ENCODE data around the gene FHIT. TPM values are rescaled to one million over a fixed set of nuclear protein-coding genes. Genes with fewer than 3 reads are reported as not detected.

FHIT gene
- polyA plus RNA-seq, 1 experiment = 0.11 TPM

GRCh38 chr3:60363817-60364216, 887.4 kb downstream of the FHIT start:
- ChIA-PET POLR2A (no interaction called here), CTCF (no interaction called here)
- no peak for TF ChIP-seq CTCF (IDR thresholded peaks at IDR 0.05; ENCODE audit: insufficient read depth, low read depth, low read length)
- no peak for DNase-seq (ENCODE audit: low read depth)
- Histone ChIP-seq H3K36me3 (ENCODE audit: control insufficient read depth, insufficient read depth, low read length) (no peaks in the 10 kb centered on the region), H3K27me3 (ENCODE audit: control insufficient read depth, insufficient read depth, low read length) (no peaks in the 10 kb centered on the region), H3K4me3 (ENCODE audit: low read depth, low read length) (no peak overlapping the region)

GRCh38 chr3:60355825-60356224, 895.4 kb downstream of the FHIT start:
- no peak overlapping the region for H3K4me3 ChIP-seq (ENCODE audit: low read depth, low read length)
- no peaks in the 10 kb centered on the region for H3K27me3 ChIP-seq (ENCODE audit: control insufficient read depth, insufficient read depth, low read length)
- ChIA-PET CTCF (no interaction called here), POLR2A (no interaction called here)
- TF ChIP-seq CTCF (IDR thresholded peaks at IDR 0.05; ENCODE audit: insufficient read depth, low read depth, low read length) = no peak
- H3K36me3 ChIP-seq (ENCODE audit: control insufficient read depth, insufficient read depth, low read length) = no peaks in the 10 kb centered on the region
- no peak for DNase-seq (ENCODE audit: low read depth)

- H3K36me3 ChIP-seq (ENCODE audit: control insufficient read depth, insufficient read depth, low read length) = no peaks in the 10 kb centered on the region
- H3K4me3 ChIP-seq (ENCODE audit: low read depth, low read length) = no peak overlapping the region
- no peaks in the 10 kb centered on the region for H3K27me3 ChIP-seq (ENCODE audit: control insufficient read depth, insufficient read depth, low read length)
- POLR2A ChIA-PET = no interaction called here
- CTCF ChIA-PET = no interaction called here
- no peak for DNase-seq (ENCODE audit: low read depth)
- no peak for TF ChIP-seq CTCF (IDR thresholded peaks at IDR 0.05; ENCODE audit: insufficient read depth, low read depth, low read length)
Observed at GRCh38 chr3:60351481-60351880, 899.8 kb downstream of the FHIT start.

- Histone ChIP-seq H3K4me3 (ENCODE audit: low read depth, low read length) (no peak overlapping the region), H3K36me3 (ENCODE audit: control insufficient read depth, insufficient read depth, low read length) (no peaks in the 10 kb centered on the region), H3K27me3 (ENCODE audit: control insufficient read depth, insufficient read depth, low read length) (no peaks in the 10 kb centered on the region)
- ChIA-PET POLR2A (no interaction called here), CTCF (no interaction called here)
- no peak for TF ChIP-seq CTCF (IDR thresholded peaks at IDR 0.05; ENCODE audit: insufficient read depth, low read depth, low read length)
- DNase-seq (ENCODE audit: low read depth) = no peak
Observed at GRCh38 chr3:60344340-60344739, 906.9 kb downstream of the FHIT start.

- no peak for TF ChIP-seq CTCF (IDR thresholded peaks at IDR 0.05; ENCODE audit: insufficient read depth, low read depth, low read length)
- no peaks in the 10 kb centered on the region for H3K27me3 ChIP-seq (ENCODE audit: control insufficient read depth, insufficient read depth, low read length)
- DNase-seq (ENCODE audit: low read depth) = no peak
- H3K4me3 ChIP-seq (ENCODE audit: low read depth, low read length) = no peak overlapping the region
- H3K36me3 ChIP-seq (ENCODE audit: control insufficient read depth, insufficient read depth, low read length) = no peaks in the 10 kb centered on the region
- POLR2A ChIA-PET = no interaction called here
- CTCF ChIA-PET = no interaction called here
Observed at GRCh38 chr3:60343831-60344230, 907.4 kb downstream of the FHIT start.

All from BJ (cell line).